Neutrophil (primary cell): Measurements from ENCODE around the gene ICAM2.

ENCODE experiments used
- H3K27ac ChIP-seq: fragments of 200-600 bp; sonication (generic); 2 replicates; pipeline ENCODE4 v1.5.1; 2016; ENCODE audit warnings: mild to moderate bottlenecking, moderate library complexity
- H3K27me3 ChIP-seq: fragments of 200-600 bp; sonication (generic); 2 replicates; pipeline ENCODE4 v1.6.0; 2016; ENCODE audit warnings: mild to moderate bottlenecking
- H3K36me3 ChIP-seq: fragments of 200-600 bp; sonication (generic); 2 replicates; pipeline ENCODE4 v1.5.1; 2017
- H3K4me1 ChIP-seq, 2 experiments: fragments of 200-600 bp in 1 of 2; sonication (generic) in 1 of 2; 1 replicate in 1 of 2; 2 replicates in 1 of 2; pipeline versions ENCODE4 v1.5.1 to v1.6.1; 2013 to 2016; ENCODE audit warnings: low read depth in 1 of 2, low read length in 1 of 2, mild to moderate bottlenecking in 1 of 2, moderate library complexity in 1 of 2; ENCODE audit not compliant: control insufficient read depth in 1 of 2, insufficient read depth in 1 of 2
- H3K4me3 ChIP-seq, 2 experiments: fragments of 200-600 bp in 1 of 2; sonication (generic) in 1 of 2; 1 replicate in 1 of 2; 2 replicates in 1 of 2; pipeline ENCODE4 v1.5.1; 2013 to 2016; ENCODE audit warnings: low read depth in 1 of 2, low read length in 1 of 2, mild to moderate bottlenecking in 1 of 2, moderate library complexity in 1 of 2
- H3K9me3 ChIP-seq: fragments of 200-600 bp; sonication (generic); 2 replicates; pipeline ENCODE4 v1.5.1; 2016
- CTCF ChIP-seq: fragments of 200-600 bp; sonication (generic); IDR thresholded peaks from 2 replicates; pipeline ENCODE4 v1.5.1; 2016; ENCODE audit warnings: antibody characterized with exemption

Gene ICAM2

DNA sequence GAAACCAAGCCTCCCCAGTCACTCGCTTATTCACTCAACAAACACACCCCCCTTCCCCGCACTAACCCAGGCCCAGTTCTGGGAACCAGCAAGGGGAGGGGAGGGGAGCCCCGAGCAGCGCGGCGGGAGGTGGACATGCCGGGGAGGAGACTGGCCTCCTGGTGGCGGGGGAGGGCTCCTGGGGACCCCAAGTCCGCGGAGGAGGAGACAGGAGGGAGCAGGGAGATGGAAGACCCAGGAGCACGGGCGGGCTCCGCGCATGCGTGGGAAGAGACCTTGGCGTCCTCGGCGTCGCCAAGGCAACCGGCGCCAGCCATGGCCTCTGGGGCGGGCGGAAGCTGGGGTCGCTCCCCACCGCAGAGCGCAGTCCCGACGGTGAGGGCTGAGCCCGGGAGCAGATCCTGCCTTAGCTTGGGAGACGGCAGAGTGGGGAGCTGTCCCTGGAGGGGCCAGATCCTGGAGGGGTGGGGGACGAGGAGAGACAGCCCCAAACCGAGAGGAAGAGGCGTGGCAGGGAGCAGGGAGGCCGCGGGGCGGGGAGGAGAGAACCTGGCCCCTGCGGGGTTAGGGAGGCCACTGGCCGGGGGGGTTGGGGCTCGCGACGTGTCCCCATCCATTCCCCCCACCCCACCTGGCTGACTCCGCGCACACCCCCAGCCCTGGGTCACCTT, 22.2 kb downstream of the ICAM2 start, which contains the start of gene PRR29:
Gene PRR29 (plus strand): TSS at position 302 of the 671 bp plus-strand sequence. CDS start 14 bp downstream, at position 316.
- Histone ChIP-seq H3K27me3 (peaks cover 75% of the 10 kb centered on the region), H3K4me3 (peak within 1 kb of the TSS; percentile 58 to 67), H3K27ac (no peak within 1 kb of the TSS), H3K9me3 (no peaks in the 10 kb centered on the region), H3K36me3 (no peaks in the 10 kb centered on the region), H3K4me1 (peaks cover 14 to 18% of the 10 kb centered on the region in 2 experiments)
- TF ChIP-seq CTCF = no peak

DNA sequence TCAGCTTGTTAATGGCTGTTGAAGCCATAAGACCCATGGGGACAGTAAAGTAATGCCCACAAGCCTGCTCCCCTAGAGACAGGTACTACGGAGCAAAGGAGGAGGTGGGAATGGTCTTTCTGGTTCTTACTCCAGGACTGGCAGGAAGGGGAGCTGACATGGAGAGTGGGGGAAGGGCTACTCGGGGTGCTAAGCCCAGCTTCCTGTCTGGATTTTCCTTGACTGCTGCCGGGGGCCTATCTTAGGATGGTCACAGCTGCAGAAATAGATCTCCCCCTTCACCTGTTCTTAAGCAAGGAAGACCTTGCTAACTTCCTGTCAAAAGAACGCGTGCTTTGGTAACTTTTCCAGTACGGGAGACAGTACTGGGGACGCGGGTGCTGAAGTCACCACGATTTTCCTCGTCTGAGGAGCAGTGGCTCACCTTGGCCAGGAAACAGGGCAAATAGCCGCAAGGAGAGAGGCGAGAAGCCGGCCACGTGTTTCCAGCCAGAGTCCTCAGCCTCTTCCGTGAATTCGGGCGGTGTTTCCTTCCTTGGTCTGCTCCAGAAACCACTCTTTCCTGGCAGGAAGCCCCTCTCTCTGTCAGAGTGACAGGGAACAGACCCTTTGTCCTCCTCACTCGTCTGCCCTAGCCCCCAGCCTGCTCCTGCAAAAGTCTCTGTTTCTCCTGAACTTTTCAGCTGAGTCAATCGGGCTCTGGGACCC, 22.9 kb downstream of the ICAM2 start:
- peaks cover 14 to 18% of the 10 kb centered on the region in 2 experiments for H3K4me1 ChIP-seq
- TF ChIP-seq CTCF = no peak
- no peaks in the 10 kb centered on the region for H3K36me3 ChIP-seq
- no peak overlapping the region for H3K27ac ChIP-seq
- H3K27me3 ChIP-seq = peaks cover 78% of the 10 kb centered on the region
- no peaks in the 10 kb centered on the region for H3K9me3 ChIP-seq
- peak overlapping the region; percentile 58 to 67 for H3K4me3 ChIP-seq

- TF ChIP-seq CTCF = no peak
- Histone ChIP-seq H3K27ac (no peak overlapping the region), H3K36me3 (no peaks in the 10 kb centered on the region), H3K4me3 (no peak overlapping the region), H3K27me3 (peaks cover 85% of the 10 kb centered on the region), H3K4me1 (peaks cover 14 to 18% of the 10 kb centered on the region in 2 experiments), H3K9me3 (no peaks in the 10 kb centered on the region)
Observed at GRCh38 chr17:63996430-63997182, 23.8 kb downstream of the ICAM2 start.

DNA sequence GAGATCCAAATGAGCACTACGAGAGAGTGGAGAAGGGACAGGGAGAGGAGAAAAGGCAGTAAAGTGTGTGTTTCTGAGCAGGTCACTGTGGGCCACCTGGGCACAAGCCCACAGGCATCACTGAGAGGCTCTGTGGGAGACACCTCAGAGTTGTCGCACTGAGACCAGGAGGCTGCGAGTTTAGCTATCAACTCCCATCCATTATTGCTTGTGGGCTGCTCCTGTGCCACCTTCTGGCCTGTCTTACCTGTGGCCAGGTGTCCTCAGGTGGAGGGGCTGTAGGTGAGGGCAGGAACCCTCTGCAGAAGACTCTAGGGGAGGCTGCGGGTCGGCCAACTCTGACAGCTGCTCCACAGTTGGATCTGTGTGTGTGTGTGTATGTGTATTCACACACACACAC, 24.8 kb downstream of the ICAM2 start:
- no peak for TF ChIP-seq CTCF
- no peak overlapping the region for H3K4me3 ChIP-seq
- H3K36me3 ChIP-seq = no peaks in the 10 kb centered on the region
- peaks cover 16 to 18% of the 10 kb centered on the region in 2 experiments for H3K4me1 ChIP-seq
- H3K9me3 ChIP-seq = no peaks in the 10 kb centered on the region
- no peak overlapping the region for H3K27ac ChIP-seq
- peaks cover 79% of the 10 kb centered on the region for H3K27me3 ChIP-seq

GRCh38 chr17:63993368-63993985, 27.0 kb downstream of the ICAM2 start:
- H3K9me3 ChIP-seq = no peaks in the 10 kb centered on the region
- no peak for TF ChIP-seq CTCF
- H3K27ac ChIP-seq = no peak overlapping the region
- H3K36me3 ChIP-seq = no peaks in the 10 kb centered on the region
- H3K4me1 ChIP-seq = peaks cover 15% of the 10 kb centered on the region in 2 experiments
- peaks cover 61% of the 10 kb centered on the region for H3K27me3 ChIP-seq
- no peak overlapping the region for H3K4me3 ChIP-seq
